NT2/D1 (cell line): ENCODE measurements around the gene ANKUB1.

Source experiments
- DNase-seq: peaks from one replicate; pipeline ENCODE4 v3.0.0-alpha.2; 2011; ENCODE audit warnings: low read depth, low spot score
- H3K27me3 ChIP-seq: 2 replicates; pipeline ENCODE4 v1.6.0; 2011; ENCODE audit warnings: mild to moderate bottlenecking; ENCODE audit not compliant: insufficient read length, insufficient read depth
- H3K36me3 ChIP-seq: 2 replicates; pipeline ENCODE4 v1.6.1; 2011; ENCODE audit warnings: mild to moderate bottlenecking, low read length, mixed read lengths; ENCODE audit not compliant: insufficient read depth, insufficient read length
- H3K4me1 ChIP-seq: 2 replicates; pipeline ENCODE4 v1.5.1; 2011; ENCODE audit not compliant: insufficient read depth, insufficient read length
- H3K4me3 ChIP-seq: 2 replicates; pipeline ENCODE4 v1.5.1; 2011; ENCODE audit warnings: low read depth; ENCODE audit not compliant: insufficient read length
- H3K9ac ChIP-seq: 2 replicates; pipeline ENCODE4 v1.6.0; 2011; ENCODE audit warnings: low read depth; ENCODE audit not compliant: insufficient read length
- H3K9me3 ChIP-seq: 2 replicates; pipeline ENCODE4 v1.5.1; 2011; ENCODE audit warnings: mild to moderate bottlenecking, low read length; ENCODE audit not compliant: insufficient read depth
- SUZ12 ChIP-seq: IDR thresholded peaks from 2 replicates; pipeline ENCODE4 v1.6.1; 2011; ENCODE audit not compliant: insufficient read length, insufficient read depth; ENCODE audit errors: extremely low read depth
- YY1 ChIP-seq: IDR thresholded peaks from 2 replicates; pipeline ENCODE4 v1.6.1; 2011; ENCODE audit not compliant: insufficient read length, insufficient read depth
- ZNF274 ChIP-seq: IDR thresholded peaks from 2 replicates; pipeline ENCODE4 v1.6.1; 2011; ENCODE audit warnings: mild to moderate bottlenecking, low read depth, low read length

ANKUB1 gene

DNA sequence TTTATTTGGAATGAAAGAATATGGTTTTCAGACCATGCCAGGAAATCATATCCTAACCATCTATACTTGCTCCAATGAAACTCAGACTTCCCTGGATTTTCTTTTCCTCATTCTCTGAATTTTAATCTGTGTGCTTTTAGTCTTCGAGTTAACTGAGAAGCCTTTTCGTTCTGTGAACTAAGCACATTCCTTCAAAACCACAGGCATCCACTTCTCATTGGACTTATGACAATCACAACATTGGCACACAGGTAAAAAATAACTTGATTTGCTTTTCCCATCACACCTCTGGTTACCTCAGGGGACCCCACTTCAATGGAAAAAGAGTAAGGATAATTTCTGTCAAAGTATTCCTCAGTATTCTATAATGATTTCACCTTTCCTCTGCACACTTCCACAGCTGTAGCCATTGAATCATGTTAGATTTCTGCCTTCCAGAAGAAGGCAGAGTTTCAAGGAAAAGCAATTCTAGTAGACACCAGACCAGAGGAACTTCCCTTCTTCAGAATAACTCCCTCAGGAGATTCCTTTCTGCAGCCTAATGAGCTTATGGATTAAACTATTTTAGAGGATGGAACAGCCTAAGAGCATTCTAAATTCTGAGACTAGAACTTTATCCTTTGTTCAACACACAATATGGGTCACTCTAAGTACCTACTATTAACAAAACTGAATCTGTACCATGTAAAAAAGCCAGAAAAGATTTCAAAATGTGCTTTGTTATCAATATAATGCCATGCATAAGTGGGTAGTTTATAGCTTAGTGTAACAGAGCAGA lies 56.0 kb downstream of the ANKUB1 start:
- TF ChIP-seq SUZ12 (no peak), ZNF274 (no peak), YY1 (no peak)
- DNase-seq = no peak
- H3K4me1 ChIP-seq = no peaks in the 10 kb centered on the region
- H3K4me3 ChIP-seq = no peak overlapping the region
- no peak overlapping the region for H3K9ac ChIP-seq
- no peaks in the 10 kb centered on the region for H3K9me3 ChIP-seq
- peaks cover 37% of the 10 kb centered on the region for H3K36me3 ChIP-seq
- H3K27me3 ChIP-seq = no peaks in the 10 kb centered on the region

DNA sequence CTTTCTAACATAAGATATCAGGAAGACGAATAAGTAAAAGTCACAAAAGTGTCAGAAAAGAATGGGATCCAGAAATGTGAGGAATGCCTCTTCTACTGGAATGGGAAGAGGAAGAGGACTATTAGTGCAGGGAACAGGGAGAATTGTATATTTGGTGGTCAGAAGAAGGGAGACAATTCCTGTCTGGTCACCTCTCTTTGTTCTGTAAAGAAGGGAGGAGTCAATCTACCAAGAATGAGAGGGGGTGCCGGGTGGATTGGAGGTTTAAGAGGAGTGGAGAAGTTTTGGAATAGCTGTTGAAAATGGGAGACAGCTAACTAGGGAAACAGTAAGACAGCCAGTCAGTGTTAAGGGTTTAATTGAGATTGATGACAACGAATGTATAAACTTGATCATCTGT lies 60.1 kb downstream of the ANKUB1 start:
- TF ChIP-seq ZNF274 (no peak), SUZ12 (no peak)

DNA sequence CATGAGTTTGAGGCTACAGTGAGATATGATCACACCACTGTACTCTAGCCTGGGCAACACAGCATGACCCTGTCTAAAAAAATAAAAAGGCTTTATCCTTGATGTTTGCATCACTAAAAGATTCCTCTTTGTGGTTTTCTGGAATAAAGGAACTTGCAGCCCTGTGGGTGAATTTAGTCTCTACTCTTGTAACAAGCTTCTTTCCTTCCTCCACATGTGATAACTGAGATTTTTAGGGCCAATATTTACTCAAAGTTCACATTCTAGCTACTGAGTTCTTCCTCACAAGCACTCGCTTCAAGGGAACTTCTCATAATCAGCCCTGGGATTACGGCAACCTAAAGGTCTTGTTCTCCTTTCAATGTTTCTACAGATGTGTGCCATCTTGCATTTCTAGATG lies 64.7 kb downstream of the ANKUB1 start:
- no peak for DNase-seq

More for the DNA sequence above, 60.1 kb downstream of the ANKUB1 start:
- H3K4me1 ChIP-seq = no peaks in the 10 kb centered on the region
- peaks cover 3% of the 10 kb centered on the region for H3K36me3 ChIP-seq
- H3K27me3 ChIP-seq = no peaks in the 10 kb centered on the region
- H3K4me3 ChIP-seq = no peak overlapping the region
- H3K9ac ChIP-seq = no peak overlapping the region
- DNase-seq = no peak
- no peaks in the 10 kb centered on the region for H3K9me3 ChIP-seq

DNA sequence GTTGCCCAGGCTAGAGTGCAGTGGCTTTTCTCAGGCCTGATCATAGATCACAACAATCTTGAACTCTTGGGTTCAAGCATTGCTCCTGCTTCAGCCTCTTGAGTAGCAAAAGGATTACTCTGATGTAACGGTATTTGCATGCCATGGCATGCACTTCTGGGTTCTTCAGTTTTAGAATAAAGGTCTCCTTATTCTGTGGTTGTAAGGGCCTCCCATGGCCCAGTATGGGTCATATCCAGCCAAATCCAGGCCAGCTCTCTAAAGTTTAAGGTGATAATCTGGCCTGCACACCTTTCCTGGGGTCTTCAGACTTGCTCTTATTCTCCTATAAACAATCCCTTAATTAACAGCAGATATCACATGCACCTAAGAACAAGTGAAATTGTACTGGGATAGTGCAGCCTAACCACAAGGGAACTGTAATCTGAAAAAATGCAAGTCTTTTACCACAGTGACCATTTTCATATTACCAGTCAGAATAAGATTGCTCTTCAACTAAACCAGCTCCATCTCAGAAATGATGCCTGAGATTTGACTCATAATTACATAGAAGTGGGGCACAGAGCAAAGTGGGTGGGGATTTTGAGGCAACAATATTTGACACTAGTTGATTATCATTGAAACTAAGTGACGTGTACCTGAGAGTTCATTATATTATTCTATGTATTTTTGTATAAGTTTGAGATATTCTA lies 65.5 kb downstream of the ANKUB1 start:
- TF ChIP-seq YY1 (no peak), ZNF274 (no peak), SUZ12 (no peak)
- no peak for DNase-seq
- Histone ChIP-seq H3K27me3 (no peaks in the 10 kb centered on the region), H3K9me3 (0 out of 2 replicates have a peak, but pooled peaks cover 1% of the 10 kb centered on the region), H3K9ac (no peak overlapping the region), H3K36me3 (no peaks in the 10 kb centered on the region), H3K4me3 (no peak overlapping the region), H3K4me1 (no peaks in the 10 kb centered on the region)

More for the DNA sequence above, 64.7 kb downstream of the ANKUB1 start:
- TF ChIP-seq SUZ12 = no peak
- no peak for TF ChIP-seq ZNF274
- TF ChIP-seq YY1 = no peak
- Histone ChIP-seq H3K27me3 (no peaks in the 10 kb centered on the region), H3K36me3 (no peaks in the 10 kb centered on the region), H3K9ac (no peak overlapping the region), H3K4me1 (no peaks in the 10 kb centered on the region), H3K9me3 (no peaks in the 10 kb centered on the region), H3K4me3 (no peak overlapping the region)

DNA sequence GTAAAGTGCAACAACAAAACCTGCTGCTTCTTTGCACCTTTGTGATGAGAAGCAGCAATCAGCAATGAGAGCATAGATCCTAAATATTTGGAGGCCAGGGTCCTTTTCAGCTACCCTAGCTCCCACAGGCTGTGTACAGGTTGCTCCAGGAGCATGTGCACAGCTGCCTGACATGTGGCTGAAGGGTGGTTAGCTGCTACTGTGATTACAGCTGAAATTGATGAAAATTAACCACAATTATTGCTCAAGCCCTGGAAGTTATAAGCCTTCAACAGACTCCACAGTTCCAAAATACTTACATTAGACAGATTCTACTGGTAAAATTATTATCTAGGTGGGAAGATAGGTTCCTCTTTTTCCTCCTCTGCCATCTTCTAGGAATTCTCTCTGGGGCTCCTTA lies 68.6 kb downstream of the ANKUB1 start:
- Histone ChIP-seq H3K27me3 (no peaks in the 10 kb centered on the region), H3K9ac (no peak overlapping the region), H3K4me3 (no peak overlapping the region), H3K36me3 (no peaks in the 10 kb centered on the region), H3K4me1 (no peaks in the 10 kb centered on the region), H3K9me3 (peaks cover 22% of the 10 kb centered on the region)
- no peak for DNase-seq
- TF ChIP-seq YY1 (no peak), SUZ12 (no peak), ZNF274 (no peak)

DNA sequence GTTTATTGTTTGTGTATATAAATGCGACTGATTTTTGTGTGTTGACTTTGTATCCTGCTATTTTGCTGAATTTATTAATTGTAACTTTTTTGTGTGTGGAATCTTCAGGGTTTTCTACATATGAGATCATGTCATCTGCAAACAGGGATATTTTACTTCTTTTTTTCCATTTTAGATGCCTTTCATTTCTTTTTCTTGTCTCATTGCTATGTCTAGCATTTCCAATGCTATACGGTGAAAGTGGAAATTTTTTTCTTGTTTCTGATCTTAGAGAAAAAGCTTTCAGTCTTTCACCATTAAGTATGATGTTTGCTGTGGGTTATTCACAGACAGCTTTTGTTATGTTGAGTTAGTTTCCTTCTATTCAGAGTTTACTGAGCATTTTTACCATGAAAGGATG lies 71.4 kb downstream of the ANKUB1 start:
- Histone ChIP-seq H3K27me3 (no peaks in the 10 kb centered on the region), H3K4me1 (no peaks in the 10 kb centered on the region), H3K9ac (no peak overlapping the region), H3K36me3 (no peaks in the 10 kb centered on the region), H3K9me3 (peaks cover 22% of the 10 kb centered on the region), H3K4me3 (no peak overlapping the region)
- DNase-seq = no peak
- TF ChIP-seq YY1 (no peak), ZNF274 (no peak), SUZ12 (no peak)

DNA sequence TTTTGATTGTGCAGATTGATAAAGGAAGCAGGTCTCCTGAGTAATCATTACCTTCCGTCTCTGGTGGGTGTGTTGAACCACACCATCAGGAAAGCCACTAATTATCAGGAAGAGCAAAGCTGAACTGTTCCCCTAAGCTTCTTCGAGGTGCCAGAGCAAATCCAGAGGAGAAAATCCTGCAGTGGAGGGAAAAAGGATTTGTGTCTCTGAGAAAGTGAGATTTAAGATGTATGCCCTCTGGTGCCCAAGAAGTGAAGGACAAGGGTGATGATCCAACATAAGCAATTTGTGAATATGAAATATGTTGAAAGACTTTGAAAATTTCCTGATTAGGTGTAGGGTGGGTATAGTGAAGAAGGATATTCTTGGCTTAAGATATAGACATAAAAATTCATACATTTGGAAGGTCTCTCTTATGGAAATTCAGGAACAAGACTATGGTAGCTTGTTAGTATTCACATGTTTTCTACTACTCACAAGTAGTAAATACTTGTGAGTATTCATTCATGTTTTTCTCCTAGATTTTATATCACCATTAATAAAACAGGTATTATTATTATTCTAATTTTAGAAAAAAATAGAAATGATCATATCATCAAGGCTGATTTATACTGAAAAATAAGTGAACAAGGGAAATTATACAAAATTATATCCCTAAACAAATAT lies 74.8 kb downstream of the ANKUB1 start:
- peaks cover 22% of the 10 kb centered on the region for H3K9me3 ChIP-seq
- H3K36me3 ChIP-seq = no peaks in the 10 kb centered on the region
- TF ChIP-seq SUZ12 = no peak
- TF ChIP-seq ZNF274 = no peak
- no peak for TF ChIP-seq YY1
- H3K9ac ChIP-seq = no peak overlapping the region
- no peak overlapping the region for H3K4me3 ChIP-seq
- peak; percentile 62 for DNase-seq
- H3K4me1 ChIP-seq = no peaks in the 10 kb centered on the region
- H3K27me3 ChIP-seq = no peaks in the 10 kb centered on the region
